WTC11 (cell line): Measurements from ENCODE around the gene TMEM272. TPM values are rescaled to one million over a fixed set of nuclear protein-coding genes. Genes with fewer than 3 reads are reported as not detected.

Experiments
- ATAC-seq: fragments of 200-7000 bp; cut with Tn5 transposase; 2 replicates; pipeline ENCODE4 v1.10.0; 2021; ENCODE audit warnings: mild to moderate bottlenecking, moderate library complexity
- CTCF ChIA-PET: fragments of 300-600 bp; sonication (Branson Sonifier 250); formaldehyde crosslinking; loops from one replicate; lab custom pipeline; 2021; ENCODE audit warnings: antibody characterized with exemption; lab: Charles Lee
- POLR2A ChIA-PET: fragments of 350-600 bp; sonication (Branson Sonifier 250); formaldehyde crosslinking; loops from one replicate; lab custom pipeline; 2021; ENCODE audit warnings: antibody characterized with exemption; lab: Charles Lee
- DNase-seq: peaks from one replicate; pipeline ENCODE4 v3.0.0; 2021; ENCODE audit warnings: low spot score
- H3K27ac Mint-ChIP-seq: 2 replicates; pipeline ENCODE4 v1.8.0; 2021; ENCODE audit warnings: mixed read lengths
- H3K27me3 Mint-ChIP-seq: 2 replicates; pipeline ENCODE4 v1.8.0; 2021; ENCODE audit warnings: low read depth, mild to moderate bottlenecking, moderate library complexity, mixed read lengths
- H3K36me3 Mint-ChIP-seq: 2 replicates; pipeline ENCODE4 v1.8.0; 2021; ENCODE audit warnings: mixed read lengths
- H3K4me1 Mint-ChIP-seq: 2 replicates; pipeline ENCODE4 v1.8.0; 2022; ENCODE audit warnings: mixed read lengths
- H3K4me3 Mint-ChIP-seq: 2 replicates; pipeline ENCODE4 v1.8.0; 2021; ENCODE audit warnings: mild to moderate bottlenecking, moderate library complexity, mixed read lengths
- H3K9me3 Mint-ChIP-seq: 2 replicates; pipeline ENCODE4 v1.8.0; 2021; ENCODE audit warnings: mixed read lengths
- MLX ChIP-seq: sonication (generic); formaldehyde crosslinking; IDR thresholded peaks from 2 replicates; pipeline ENCODE4 v1.8.1; 2023; ENCODE audit warnings: mild to moderate bottlenecking, missing genetic modification reagents, moderate library complexity
- MYBL2 ChIP-seq: sonication (generic); formaldehyde crosslinking; IDR thresholded peaks from 2 replicates; pipeline ENCODE4 v1.8.1; 2023; ENCODE audit warnings: mild to moderate bottlenecking, moderate library complexity, missing genetic modification reagents
- NFYB ChIP-seq: sonication (generic); formaldehyde crosslinking; conservative IDR thresholded peaks from 2 replicates; pipeline ENCODE4 v1.8.0; 2022; ENCODE audit warnings: low read depth, missing genetic modification reagents
- NR1H2 ChIP-seq: sonication (generic); formaldehyde crosslinking; IDR thresholded peaks from 2 replicates; pipeline ENCODE4 v1.9.0; 2021; ENCODE audit warnings: mild to moderate bottlenecking, moderate library complexity, missing genetic modification reagents
- PRDM15 ChIP-seq: sonication (generic); formaldehyde crosslinking; IDR thresholded peaks from 2 replicates; pipeline ENCODE4 v1.8.0; 2022; ENCODE audit warnings: missing genetic modification reagents
- RORB ChIP-seq: fragments of 250-450 bp; sonication (Bioruptor Pico); IDR thresholded peaks from 2 replicates; pipeline ENCODE4 v1.9.0; 2021; ENCODE audit warnings: mild to moderate bottlenecking
- SMAD4 ChIP-seq: sonication (generic); formaldehyde crosslinking; IDR thresholded peaks from 2 replicates; pipeline ENCODE4 v1.8.0; 2022; ENCODE audit warnings: mild to moderate bottlenecking, missing genetic modification reagents
- SP1 ChIP-seq: sonication (generic); formaldehyde crosslinking; conservative IDR thresholded peaks from 2 replicates; pipeline ENCODE4 v1.8.1; 2022; ENCODE audit warnings: missing genetic modification reagents
- TP53 ChIP-seq: sonication (generic); formaldehyde crosslinking; IDR thresholded peaks from 2 replicates; pipeline ENCODE4 v1.8.1; 2023; ENCODE audit warnings: mild to moderate bottlenecking, missing genetic modification reagents
- ZNF138 ChIP-seq: sonication (generic); formaldehyde crosslinking; conservative IDR thresholded peaks from 2 replicates; pipeline ENCODE4 v1.8.1; 2022; ENCODE audit warnings: mild to moderate bottlenecking, moderate library complexity, missing genetic modification reagents
- ZNF232 ChIP-seq: sonication (generic); formaldehyde crosslinking; IDR thresholded peaks from 2 replicates; pipeline ENCODE4 v1.8.0; 2022; ENCODE audit warnings: mild to moderate bottlenecking, missing genetic modification reagents
- ZNF396 ChIP-seq: fragments of 250-450 bp; sonication (Bioruptor Pico); IDR thresholded peaks from 2 replicates; pipeline ENCODE4 v1.8.0; 2021; ENCODE audit warnings: mild to moderate bottlenecking, moderate library complexity, borderline replicate concordance
- ZNF416 ChIP-seq: fragments of 250-450 bp; sonication (Bioruptor Pico); IDR thresholded peaks from 2 replicates; pipeline ENCODE4 v1.9.0; 2021; ENCODE audit warnings: mild to moderate bottlenecking, inconsistent platforms
- total RNA-seq: library from RNA; stranded (reverse); gene quantifications from 3 replicates; pipeline ENCODE4 v1.2.3, GENCODE V29; 2021
- TF ChIP-seq, protein P1 (sequence below): sonication (generic); formaldehyde crosslinking; IDR thresholded peaks from 2 replicates; pipeline ENCODE4 v1.8.1; 2023; ENCODE audit warnings: mild to moderate bottlenecking, moderate library complexity, missing genetic modification reagents
- TF ChIP-seq, protein P2 (sequence below): sonication (generic); formaldehyde crosslinking; IDR thresholded peaks from 2 replicates; pipeline ENCODE4 v1.8.0; 2022; ENCODE audit warnings: mild to moderate bottlenecking, missing genetic modification reagents
- TF ChIP-seq, protein P3 (sequence below): sonication (generic); formaldehyde crosslinking; IDR thresholded peaks from 2 replicates; pipeline ENCODE4 v1.8.1; 2022; ENCODE audit warnings: low read depth, missing genetic modification reagents, borderline replicate concordance
- TF ChIP-seq, protein P4 (sequence below): fragments of 250-450 bp; sonication (Bioruptor Pico); IDR thresholded peaks from 2 replicates; pipeline ENCODE4 v1.9.0; 2021; ENCODE audit warnings: mild to moderate bottlenecking, borderline replicate concordance
- TF ChIP-seq, protein P5 (sequence below): sonication (generic); formaldehyde crosslinking; IDR thresholded peaks from 2 replicates; pipeline ENCODE4 v1.8.1; 2023; ENCODE audit warnings: mild to moderate bottlenecking, missing genetic modification reagents

TMEM272 gene
- total RNA-seq, 1 experiment from 2014 or later, result not detected

DNA sequence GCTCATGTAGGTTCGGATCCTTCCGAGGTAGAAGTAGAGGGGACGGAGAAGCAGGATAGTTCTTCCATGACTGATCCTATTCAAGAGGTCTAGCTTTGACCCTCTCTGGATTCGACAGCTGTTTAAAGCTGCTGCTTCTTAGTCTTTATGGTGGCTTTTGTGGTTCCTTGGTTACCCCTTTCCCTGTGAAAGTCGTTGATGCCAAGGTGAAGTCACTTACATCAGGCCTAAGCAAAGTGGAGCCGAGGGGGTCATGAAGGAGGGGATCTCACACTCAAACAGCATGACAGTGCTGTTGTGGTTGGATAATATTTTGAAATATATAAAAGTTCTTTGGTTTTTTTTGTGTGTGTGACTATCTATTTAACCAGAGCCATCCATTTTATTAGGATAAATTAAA lies 24.9 kb upstream of the TMEM272 start:
- no peaks in the 10 kb centered on the region for H3K4me1 Mint-ChIP-seq
- H3K9me3 Mint-ChIP-seq, result no peaks in the 10 kb centered on the region
- DNase-seq, result no peak
- H3K27ac Mint-ChIP-seq, result no peak overlapping the region
- CTCF ChIA-PET, result no interaction called here
- no peak for TF ChIP-seq MYBL2 (CRISPR knock-in tag)
- no peak for TF ChIP-seq RORB
- TF ChIP-seq, protein P1, sequence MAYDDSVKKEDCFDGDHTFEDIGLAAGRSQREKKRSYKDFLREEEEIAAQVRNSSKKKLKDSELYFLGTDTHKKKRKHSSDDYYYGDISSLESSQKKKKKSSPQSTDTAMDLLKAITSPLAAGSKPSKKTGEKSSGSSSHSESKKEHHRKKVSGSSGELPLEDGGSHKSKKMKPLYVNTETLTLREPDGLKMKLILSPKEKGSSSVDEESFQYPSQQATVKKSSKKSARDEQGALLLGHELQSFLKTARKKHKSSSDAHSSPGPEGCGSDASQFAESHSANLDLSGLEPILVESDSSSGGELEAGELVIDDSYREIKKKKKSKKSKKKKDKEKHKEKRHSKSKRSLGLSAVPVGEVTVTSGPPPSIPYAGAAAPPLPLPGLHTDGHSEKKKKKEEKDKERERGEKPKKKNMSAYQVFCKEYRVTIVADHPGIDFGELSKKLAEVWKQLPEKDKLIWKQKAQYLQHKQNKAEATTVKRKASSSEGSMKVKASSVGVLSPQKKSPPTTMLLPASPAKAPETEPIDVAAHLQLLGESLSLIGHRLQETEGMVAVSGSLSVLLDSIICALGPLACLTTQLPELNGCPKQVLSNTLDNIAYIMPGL (CRISPR knock-in tag), result no peak
- no peak for TF ChIP-seq ZNF416 (CRISPR knock-in tag)
- TF ChIP-seq ZNF232, result no peak
- no peak for TF ChIP-seq ZNF138
- TF ChIP-seq PRDM15 (CRISPR knock-in tag), result no peak
- no peak for TF ChIP-seq ZNF396 (CRISPR knock-in tag)
- TF ChIP-seq MLX, result no peak
- no peak for TF ChIP-seq SMAD4 (CRISPR knock-in tag)
- TF ChIP-seq, protein P2, sequence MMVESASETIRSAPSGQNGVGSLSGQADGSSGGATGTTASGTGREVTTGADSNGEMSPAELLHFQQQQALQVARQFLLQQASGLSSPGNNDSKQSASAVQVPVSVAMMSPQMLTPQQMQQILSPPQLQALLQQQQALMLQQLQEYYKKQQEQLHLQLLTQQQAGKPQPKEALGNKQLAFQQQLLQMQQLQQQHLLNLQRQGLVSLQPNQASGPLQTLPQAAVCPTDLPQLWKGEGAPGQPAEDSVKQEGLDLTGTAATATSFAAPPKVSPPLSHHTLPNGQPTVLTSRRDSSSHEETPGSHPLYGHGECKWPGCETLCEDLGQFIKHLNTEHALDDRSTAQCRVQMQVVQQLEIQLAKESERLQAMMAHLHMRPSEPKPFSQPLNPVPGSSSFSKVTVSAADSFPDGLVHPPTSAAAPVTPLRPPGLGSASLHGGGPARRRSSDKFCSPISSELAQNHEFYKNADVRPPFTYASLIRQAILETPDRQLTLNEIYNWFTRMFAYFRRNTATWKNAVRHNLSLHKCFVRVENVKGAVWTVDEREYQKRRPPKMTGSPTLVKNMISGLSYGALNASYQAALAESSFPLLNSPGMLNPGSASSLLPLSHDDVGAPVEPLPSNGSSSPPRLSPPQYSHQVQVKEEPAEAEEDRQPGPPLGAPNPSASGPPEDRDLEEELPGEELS (CRISPR knock-in tag), result no peak
- no peak for TF ChIP-seq NFYB (CRISPR knock-in tag)
- TF ChIP-seq, protein P3, sequence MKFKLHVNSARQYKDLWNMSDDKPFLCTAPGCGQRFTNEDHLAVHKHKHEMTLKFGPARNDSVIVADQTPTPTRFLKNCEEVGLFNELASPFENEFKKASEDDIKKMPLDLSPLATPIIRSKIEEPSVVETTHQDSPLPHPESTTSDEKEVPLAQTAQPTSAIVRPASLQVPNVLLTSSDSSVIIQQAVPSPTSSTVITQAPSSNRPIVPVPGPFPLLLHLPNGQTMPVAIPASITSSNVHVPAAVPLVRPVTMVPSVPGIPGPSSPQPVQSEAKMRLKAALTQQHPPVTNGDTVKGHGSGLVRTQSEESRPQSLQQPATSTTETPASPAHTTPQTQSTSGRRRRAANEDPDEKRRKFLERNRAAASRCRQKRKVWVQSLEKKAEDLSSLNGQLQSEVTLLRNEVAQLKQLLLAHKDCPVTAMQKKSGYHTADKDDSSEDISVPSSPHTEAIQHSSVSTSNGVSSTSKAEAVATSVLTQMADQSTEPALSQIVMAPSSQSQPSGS (CRISPR knock-in tag), result no peak
- TF ChIP-seq NR1H2 (CRISPR knock-in tag), result no peak
- no peaks in the 10 kb centered on the region for H3K36me3 Mint-ChIP-seq
- no peak for ATAC-seq
- POLR2A ChIA-PET, result no interaction called here
- H3K4me3 Mint-ChIP-seq, result no peak overlapping the region
- peaks cover 2% of the 10 kb centered on the region; the same call in 1 of the 2 replicates for H3K27me3 Mint-ChIP-seq

DNA sequence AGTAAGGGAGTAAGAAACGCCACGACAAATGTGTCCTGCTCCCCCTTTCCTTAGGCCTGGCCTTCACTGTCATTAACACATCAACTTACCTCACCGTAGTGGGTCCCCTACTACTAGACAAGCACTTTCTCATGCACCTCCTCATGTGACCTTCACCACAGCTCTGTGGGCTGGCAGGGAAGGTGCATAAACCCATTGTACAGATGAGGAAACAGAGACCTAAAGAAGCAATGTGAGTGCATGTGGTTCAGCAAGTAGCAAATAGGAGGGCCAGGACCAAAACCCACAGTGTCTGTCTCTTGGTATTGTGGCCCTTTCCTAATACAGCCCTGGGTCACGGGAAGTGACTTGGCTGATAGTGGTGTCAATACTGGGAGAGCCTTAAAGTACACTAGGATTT lies 22.1 kb upstream of the TMEM272 start:
- Mint-ChIP-seq H3K9me3 (no peaks in the 10 kb centered on the region), H3K36me3 (no peaks in the 10 kb centered on the region), H3K4me3 (no peak overlapping the region), H3K27ac (no peak overlapping the region), H3K4me1 (no peaks in the 10 kb centered on the region), H3K27me3 (peaks cover 2% of the 10 kb centered on the region; the same call in 1 of the 2 replicates)
- DNase-seq (no peak), ATAC-seq (no peak)
- POLR2A ChIA-PET, result no interaction called here
- CTCF ChIA-PET, result interaction anchor here (1.9 kb wide), 1 partner anchor 46 kb away, joined by 4 read pairs; no protein-coding TSS in a partner anchor
- TF ChIP-seq TP53 (no peak), RORB (no peak), SP1 (no peak)
- TF ChIP-seq, protein P1 (CRISPR knock-in tag), result no peak
- TF ChIP-seq, protein P4, sequence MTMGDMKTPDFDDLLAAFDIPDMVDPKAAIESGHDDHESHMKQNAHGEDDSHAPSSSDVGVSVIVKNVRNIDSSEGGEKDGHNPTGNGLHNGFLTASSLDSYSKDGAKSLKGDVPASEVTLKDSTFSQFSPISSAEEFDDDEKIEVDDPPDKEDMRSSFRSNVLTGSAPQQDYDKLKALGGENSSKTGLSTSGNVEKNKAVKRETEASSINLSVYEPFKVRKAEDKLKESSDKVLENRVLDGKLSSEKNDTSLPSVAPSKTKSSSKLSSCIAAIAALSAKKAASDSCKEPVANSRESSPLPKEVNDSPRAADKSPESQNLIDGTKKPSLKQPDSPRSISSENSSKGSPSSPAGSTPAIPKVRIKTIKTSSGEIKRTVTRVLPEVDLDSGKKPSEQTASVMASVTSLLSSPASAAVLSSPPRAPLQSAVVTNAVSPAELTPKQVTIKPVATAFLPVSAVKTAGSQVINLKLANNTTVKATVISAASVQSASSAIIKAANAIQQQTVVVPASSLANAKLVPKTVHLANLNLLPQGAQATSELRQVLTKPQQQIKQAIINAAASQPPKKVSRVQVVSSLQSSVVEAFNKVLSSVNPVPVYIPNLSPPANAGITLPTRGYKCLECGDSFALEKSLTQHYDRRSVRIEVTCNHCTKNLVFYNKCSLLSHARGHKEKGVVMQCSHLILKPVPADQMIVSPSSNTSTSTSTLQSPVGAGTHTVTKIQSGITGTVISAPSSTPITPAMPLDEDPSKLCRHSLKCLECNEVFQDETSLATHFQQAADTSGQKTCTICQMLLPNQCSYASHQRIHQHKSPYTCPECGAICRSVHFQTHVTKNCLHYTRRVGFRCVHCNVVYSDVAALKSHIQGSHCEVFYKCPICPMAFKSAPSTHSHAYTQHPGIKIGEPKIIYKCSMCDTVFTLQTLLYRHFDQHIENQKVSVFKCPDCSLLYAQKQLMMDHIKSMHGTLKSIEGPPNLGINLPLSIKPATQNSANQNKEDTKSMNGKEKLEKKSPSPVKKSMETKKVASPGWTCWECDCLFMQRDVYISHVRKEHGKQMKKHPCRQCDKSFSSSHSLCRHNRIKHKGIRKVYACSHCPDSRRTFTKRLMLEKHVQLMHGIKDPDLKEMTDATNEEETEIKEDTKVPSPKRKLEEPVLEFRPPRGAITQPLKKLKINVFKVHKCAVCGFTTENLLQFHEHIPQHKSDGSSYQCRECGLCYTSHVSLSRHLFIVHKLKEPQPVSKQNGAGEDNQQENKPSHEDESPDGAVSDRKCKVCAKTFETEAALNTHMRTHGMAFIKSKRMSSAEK (CRISPR knock-in tag), result no peak
- TF ChIP-seq, protein P5, sequence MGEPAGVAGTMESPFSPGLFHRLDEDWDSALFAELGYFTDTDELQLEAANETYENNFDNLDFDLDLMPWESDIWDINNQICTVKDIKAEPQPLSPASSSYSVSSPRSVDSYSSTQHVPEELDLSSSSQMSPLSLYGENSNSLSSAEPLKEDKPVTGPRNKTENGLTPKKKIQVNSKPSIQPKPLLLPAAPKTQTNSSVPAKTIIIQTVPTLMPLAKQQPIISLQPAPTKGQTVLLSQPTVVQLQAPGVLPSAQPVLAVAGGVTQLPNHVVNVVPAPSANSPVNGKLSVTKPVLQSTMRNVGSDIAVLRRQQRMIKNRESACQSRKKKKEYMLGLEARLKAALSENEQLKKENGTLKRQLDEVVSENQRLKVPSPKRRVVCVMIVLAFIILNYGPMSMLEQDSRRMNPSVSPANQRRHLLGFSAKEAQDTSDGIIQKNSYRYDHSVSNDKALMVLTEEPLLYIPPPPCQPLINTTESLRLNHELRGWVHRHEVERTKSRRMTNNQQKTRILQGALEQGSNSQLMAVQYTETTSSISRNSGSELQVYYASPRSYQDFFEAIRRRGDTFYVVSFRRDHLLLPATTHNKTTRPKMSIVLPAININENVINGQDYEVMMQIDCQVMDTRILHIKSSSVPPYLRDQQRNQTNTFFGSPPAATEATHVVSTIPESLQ (CRISPR knock-in tag), result no peak
